ENCODE data around the gene HIVEP3.

HIVEP3 gene

GRCh38 chr1:41523949-41524675 is 394.6 kb downstream of the HIVEP3 start:
- FAIRE-seq = no peak

GRCh38 chr1:41523071-41523470 is 395.7 kb downstream of the HIVEP3 start:
- FAIRE-seq = no peak

- FAIRE-seq = no peak
These were observed 397.0 kb downstream of the HIVEP3 start for GRCh38 chr1:41521766-41522165.

GRCh38 chr1:41520951-41521752 is 397.6 kb downstream of the HIVEP3 start:
- FAIRE-seq = no peak

- no peak for FAIRE-seq
These were observed 399.1 kb downstream of the HIVEP3 start for GRCh38 chr1:41519667-41520066.

- FAIRE-seq = no peak
These were observed 400.3 kb downstream of the HIVEP3 start for GRCh38 chr1:41518471-41518870.

- FAIRE-seq = no peak
These were observed 401.7 kb downstream of the HIVEP3 start for GRCh38 chr1:41517062-41517438.

GRCh38 chr1:41516168-41517061 is 402.3 kb downstream of the HIVEP3 start:
- no peak for FAIRE-seq

GRCh38 chr1:41515778-41516167 is 402.9 kb downstream of the HIVEP3 start:
- FAIRE-seq = no peak

- no peak for FAIRE-seq
These were observed 403.5 kb downstream of the HIVEP3 start for GRCh38 chr1:41515131-41515678.

- FAIRE-seq = no peak
These were observed 404.3 kb downstream of the HIVEP3 start for GRCh38 chr1:41514381-41514780.

- no peak for FAIRE-seq
These were observed 405.4 kb downstream of the HIVEP3 start for GRCh38 chr1:41513383-41513735.

- FAIRE-seq = no peak
These were observed 405.9 kb downstream of the HIVEP3 start for GRCh38 chr1:41512701-41513382.

- no peak for FAIRE-seq
These were observed 407.5 kb downstream of the HIVEP3 start for GRCh38 chr1:41511239-41511540.

- FAIRE-seq = no peak
These were observed 408.0 kb downstream of the HIVEP3 start for GRCh38 chr1:41510531-41511238.

- FAIRE-seq = no peak
These were observed 409.5 kb downstream of the HIVEP3 start for GRCh38 chr1:41509270-41509671.

- no peak for FAIRE-seq
These were observed 410.4 kb downstream of the HIVEP3 start for GRCh38 chr1:41508290-41508689.

GRCh38 chr1:41507836-41508235 is 410.9 kb downstream of the HIVEP3 start:
- no peak for FAIRE-seq

GRCh38 chr1:41507110-41507720 is 411.5 kb downstream of the HIVEP3 start:
- no peak for FAIRE-seq

GRCh38 chr1:41504114-41505035 is 414.3 kb downstream of the HIVEP3 start:
- no peak for FAIRE-seq

Data from TTC549 (cell line).